ENCODE measurements around the gene CENPP.

CENPP gene

DNA sequence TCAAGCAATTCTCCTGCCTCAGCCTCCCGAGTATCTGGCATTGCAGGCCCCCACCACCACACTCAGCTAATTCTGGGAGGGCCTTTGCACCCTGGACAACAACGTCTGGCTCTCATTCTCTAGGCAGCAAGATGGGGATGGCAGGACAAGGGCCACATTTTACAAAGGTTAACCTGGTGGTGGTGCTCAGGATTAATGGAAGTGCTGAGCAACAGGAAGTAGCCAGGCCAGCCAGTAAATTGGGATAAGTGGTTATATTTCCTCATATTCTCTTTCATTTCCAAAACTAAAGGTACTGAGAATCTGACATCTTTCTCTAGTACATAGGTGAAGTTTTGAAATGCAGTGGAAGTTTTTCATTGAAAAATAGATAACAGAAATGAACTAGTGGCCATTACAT is 181.3 kb downstream of the CENPP start:
- TF ChIP-seq, protein P1, sequence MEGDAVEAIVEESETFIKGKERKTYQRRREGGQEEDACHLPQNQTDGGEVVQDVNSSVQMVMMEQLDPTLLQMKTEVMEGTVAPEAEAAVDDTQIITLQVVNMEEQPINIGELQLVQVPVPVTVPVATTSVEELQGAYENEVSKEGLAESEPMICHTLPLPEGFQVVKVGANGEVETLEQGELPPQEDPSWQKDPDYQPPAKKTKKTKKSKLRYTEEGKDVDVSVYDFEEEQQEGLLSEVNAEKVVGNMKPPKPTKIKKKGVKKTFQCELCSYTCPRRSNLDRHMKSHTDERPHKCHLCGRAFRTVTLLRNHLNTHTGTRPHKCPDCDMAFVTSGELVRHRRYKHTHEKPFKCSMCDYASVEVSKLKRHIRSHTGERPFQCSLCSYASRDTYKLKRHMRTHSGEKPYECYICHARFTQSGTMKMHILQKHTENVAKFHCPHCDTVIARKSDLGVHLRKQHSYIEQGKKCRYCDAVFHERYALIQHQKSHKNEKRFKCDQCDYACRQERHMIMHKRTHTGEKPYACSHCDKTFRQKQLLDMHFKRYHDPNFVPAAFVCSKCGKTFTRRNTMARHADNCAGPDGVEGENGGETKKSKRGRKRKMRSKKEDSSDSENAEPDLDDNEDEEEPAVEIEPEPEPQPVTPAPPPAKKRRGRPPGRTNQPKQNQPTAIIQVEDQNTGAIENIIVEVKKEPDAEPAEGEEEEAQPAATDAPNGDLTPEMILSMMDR (conservative IDR thresholded peaks at IDR 0.05; ENCODE audit: low read depth), result no peak
- ChIA-PET CTCF (no interaction called here), POLR2A (ENCODE audit: low non-redundant PET) (no interaction called here)
- DNase-seq (ENCODE audit: low spot score), result no peak
- H3K27ac ChIP-seq, result peak overlapping the region; percentile 97

- DNase-seq (ENCODE audit: low spot score), result no peak
- ChIA-PET POLR2A (ENCODE audit: low non-redundant PET) (no interaction called here), CTCF (no interaction called here)
- H3K27ac ChIP-seq, result peak overlapping the region; percentile 97
- TF ChIP-seq, protein P1 (conservative IDR thresholded peaks at IDR 0.05; ENCODE audit: low read depth), result no peak
These were observed 181.7 kb downstream of the CENPP start for GRCh38 chr9:92507496-92507895.

DNA sequence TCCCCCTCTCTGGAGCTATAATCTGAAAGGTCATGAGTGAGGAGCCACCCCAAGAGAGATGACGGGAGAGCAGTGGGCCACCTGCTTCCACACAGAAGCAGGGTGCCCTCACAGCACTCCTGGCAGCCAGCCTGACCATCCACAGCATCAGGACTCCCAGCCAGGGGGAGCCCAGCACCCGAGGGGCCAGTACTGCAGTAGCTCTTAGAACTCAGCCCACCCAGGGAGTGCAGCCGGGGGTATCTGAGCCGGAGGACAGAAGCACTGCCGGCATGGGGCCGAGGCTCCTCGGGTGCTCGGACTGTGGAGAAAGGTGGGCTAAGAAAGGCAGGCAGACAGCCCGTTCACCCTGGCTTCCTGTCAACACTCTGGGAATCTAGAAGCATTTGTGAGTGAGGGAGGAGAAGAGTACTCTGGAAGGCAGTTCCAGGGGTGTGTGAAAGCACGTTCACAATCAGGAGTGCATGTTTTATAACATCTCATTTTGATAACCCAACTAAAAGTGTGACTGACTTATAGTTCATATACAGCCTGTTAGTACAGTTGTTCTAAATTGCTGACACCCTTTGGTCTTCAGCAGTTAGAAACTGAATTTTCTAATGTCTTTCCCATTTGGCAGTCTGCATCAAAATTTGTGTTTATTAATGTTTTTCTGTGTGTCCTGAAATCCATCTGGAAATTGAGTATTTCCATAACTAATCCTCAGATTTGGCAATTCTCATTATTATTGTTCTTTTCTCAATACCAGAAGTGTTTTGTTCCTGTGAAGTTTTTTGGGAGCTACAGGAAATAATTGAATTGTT is 182.5 kb downstream of the CENPP start:
- TF ChIP-seq, protein P1 (conservative IDR thresholded peaks at IDR 0.05; ENCODE audit: low read depth), result no peak
- CTCF ChIA-PET, result interaction anchor here (0.7 kb wide), 1 partner anchor 13 kb away, joined by 3 read pairs; no protein-coding TSS in a partner anchor
- peak overlapping the region; percentile 97 for H3K27ac ChIP-seq
- no peak for DNase-seq (ENCODE audit: low spot score)
- POLR2A ChIA-PET (ENCODE audit: low non-redundant PET), result interaction anchor here (0.5 kb wide), 1 partner anchor 17 kb away, joined by 6 read pairs; no protein-coding TSS in a partner anchor

- no peak for DNase-seq (ENCODE audit: low spot score)
- no peak overlapping the region for H3K27ac ChIP-seq
- CTCF ChIA-PET, result interaction anchor here (0.7 kb wide), 1 partner anchor 13 kb away, joined by 3 read pairs; no protein-coding TSS in a partner anchor
- TF ChIP-seq, protein P1 (conservative IDR thresholded peaks at IDR 0.05; ENCODE audit: low read depth), result no peak
- POLR2A ChIA-PET (ENCODE audit: low non-redundant PET), result interaction anchor here (0.5 kb wide), 1 partner anchor 16 kb away, joined by 6 read pairs; no protein-coding TSS in a partner anchor
These were observed 183.3 kb downstream of the CENPP start for GRCh38 chr9:92509050-92509449.

- TF ChIP-seq, protein P1 (conservative IDR thresholded peaks at IDR 0.05; ENCODE audit: low read depth), result no peak
- no peak overlapping the region for H3K27ac ChIP-seq
- POLR2A ChIA-PET (ENCODE audit: low non-redundant PET), result no interaction called here
- DNase-seq (ENCODE audit: low spot score), result no peak
- CTCF ChIA-PET, result no interaction called here
These were observed 185.0 kb downstream of the CENPP start for GRCh38 chr9:92510747-92511146.

GRCh38 chr9:92512622-92513021 is 186.9 kb downstream of the CENPP start:
- ChIA-PET CTCF (interaction anchor here (0.8 kb wide), 1 partner anchor 63 kb away, joined by 4 read pairs; no protein-coding TSS in a partner anchor), POLR2A (ENCODE audit: low non-redundant PET) (no interaction called here)
- TF ChIP-seq, protein P1 (conservative IDR thresholded peaks at IDR 0.05; ENCODE audit: low read depth), result no peak
- H3K27ac ChIP-seq, result no peak overlapping the region
- no peak for DNase-seq (ENCODE audit: low spot score)
